HG03060 (cell line): ENCODE results near the gene APOA1.

Experiments used
- ATAC-seq: cut with Tn5 transposase; IDR thresholded peaks from one replicate; pipeline ENCODE4 v1.9.1; 2021; ENCODE audit warnings: low read depth, moderate number of reproducible peaks; ENCODE audit not compliant: unreplicated experiment

Gene APOA1

GRCh38 chr11:116837231-116838091 is at the start of gene APOA1:
TSS of gene APOA1 (minus strand) at chr11:116837622. CDS start at chr11:116837387, 235 bp downstream.
- no peak for ATAC-seq

GRCh38 chr11:116885951-116886655 is 48.7 kb upstream of the APOA1 start:
- no peak for ATAC-seq

GRCh38 chr11:116882386-116882785 is 45.0 kb upstream of the APOA1 start:
- no peak for ATAC-seq

- ATAC-seq = no peak
These were observed 43.7 kb upstream of the APOA1 start for GRCh38 chr11:116881143-116881542.

GRCh38 chr11:116879800-116880625 is 42.6 kb upstream of the APOA1 start:
- ATAC-seq = no peak

- ATAC-seq = no peak
These were observed 39.2 kb upstream of the APOA1 start for GRCh38 chr11:116876656-116877055.

GRCh38 chr11:116875194-116875593 is 37.8 kb upstream of the APOA1 start:
- ATAC-seq = no peak

GRCh38 chr11:116874251-116874650 is 36.8 kb upstream of the APOA1 start:
- no peak for ATAC-seq

- no peak for ATAC-seq
These were observed 36.0 kb upstream of the APOA1 start for GRCh38 chr11:116873381-116873780.

- no peak for ATAC-seq
These were observed 33.8 kb upstream of the APOA1 start for GRCh38 chr11:116871248-116871647.

GRCh38 chr11:116870054-116870453 is 32.6 kb upstream of the APOA1 start:
- ATAC-seq = no peak

GRCh38 chr11:116869610-116870009 is 32.2 kb upstream of the APOA1 start:
- ATAC-seq = no peak

GRCh38 chr11:116868066-116868465 is 30.6 kb upstream of the APOA1 start:
- ATAC-seq = no peak

GRCh38 chr11:116867619-116868018 is 30.2 kb upstream of the APOA1 start:
- ATAC-seq = no peak

GRCh38 chr11:116866804-116867455 is 29.5 kb upstream of the APOA1 start:
- no peak for ATAC-seq

- ATAC-seq = no peak
These were observed 28.3 kb upstream of the APOA1 start for GRCh38 chr11:116865696-116866095.

GRCh38 chr11:116864531-116864930 is 27.1 kb upstream of the APOA1 start:
- no peak for ATAC-seq

- no peak for ATAC-seq
These were observed 25.5 kb upstream of the APOA1 start for GRCh38 chr11:116862951-116863350.

GRCh38 chr11:116862185-116862584 is 24.8 kb upstream of the APOA1 start:
- no peak for ATAC-seq

- ATAC-seq = no peak
These were observed 24.1 kb upstream of the APOA1 start for GRCh38 chr11:116861539-116861938.
